ENCODE data around the gene PTPN7.
"Not testable (repeated sequence)": the region's sequence is repeated elsewhere in the genome, so short reads cannot be mapped to it uniquely, and the experiment has no call there.

PTPN7 gene

GRCh38 chr1:202122639-202123335, 37.6 kb downstream of the PTPN7 start, which contains the start of gene GPR37L1:
GPR37L1 (plus strand) TSS chr1:202122917; CDS start chr1:202122964, 47 bp downstream.
- no peak for DNase-seq (ENCODE audit: low read depth)
- no peak within 1 kb of the TSS for H3K4me3 ChIP-seq (ENCODE audit: low read length)
- TF ChIP-seq CTCF (IDR thresholded peaks at IDR 0.05; ENCODE audit: insufficient read depth, low read depth, low read length, missing control alignments) = no peak

GRCh38 chr1:202121006-202121405, 39.4 kb downstream of the PTPN7 start:
- no peak overlapping the region for H3K4me3 ChIP-seq (ENCODE audit: low read length)
- DNase-seq (ENCODE audit: low read depth) = no peak
- no peak for TF ChIP-seq CTCF (IDR thresholded peaks at IDR 0.05; ENCODE audit: insufficient read depth, low read depth, low read length, missing control alignments)

GRCh38 chr1:202117898-202118371, 42.5 kb downstream of the PTPN7 start:
- H3K4me3 ChIP-seq (ENCODE audit: low read length) = no peak overlapping the region
- no peak for TF ChIP-seq CTCF (IDR thresholded peaks at IDR 0.05; ENCODE audit: insufficient read depth, low read depth, low read length, missing control alignments)
- DNase-seq (ENCODE audit: low read depth) = no peak

- no peak overlapping the region for H3K4me3 ChIP-seq (ENCODE audit: low read length)
- DNase-seq (ENCODE audit: low read depth) = no peak
- no peak for TF ChIP-seq CTCF (IDR thresholded peaks at IDR 0.05; ENCODE audit: insufficient read depth, low read depth, low read length, missing control alignments)
Observed at GRCh38 chr1:202116287-202116686, 44.1 kb downstream of the PTPN7 start.

GRCh38 chr1:202113690-202114300, 46.6 kb downstream of the PTPN7 start:
- DNase-seq (ENCODE audit: low read depth) = no peak
- TF ChIP-seq CTCF (IDR thresholded peaks at IDR 0.05; ENCODE audit: insufficient read depth, low read depth, low read length, missing control alignments) = no peak
- H3K4me3 ChIP-seq (ENCODE audit: low read length) = no peak overlapping the region

GRCh38 chr1:202112859-202113689, 47.3 kb downstream of the PTPN7 start:
- no peak for TF ChIP-seq CTCF (IDR thresholded peaks at IDR 0.05; ENCODE audit: insufficient read depth, low read depth, low read length, missing control alignments)
- H3K4me3 ChIP-seq (ENCODE audit: low read length) = no peak overlapping the region
- no peak for DNase-seq (ENCODE audit: low read depth)

GRCh38 chr1:202111589-202111988, 48.8 kb downstream of the PTPN7 start:
- DNase-seq (ENCODE audit: low read depth); H3K4me3 ChIP-seq (ENCODE audit: low read length): not testable (repeated sequence)

Measured in epithelial cell of esophagus (primary cell).